Omental fat pad (tissue), 4 donors: ENCODE results near the gene MTF2. TPM values are rescaled to one million over a fixed set of nuclear protein-coding genes. Genes with fewer than 3 reads are reported as not detected.

ENCODE experiments used
- ATAC-seq: fragments of 150-250 bp; one replicate; pipeline ENCODE4 v1.9.1; 2016; ENCODE audit warnings: mild to moderate bottlenecking, moderate library complexity; ENCODE audit not compliant: low FRiP score
- DNase-seq: peaks from one replicate; pipeline ENCODE4 v3.0.0-alpha.2; 2019; ENCODE audit warnings: low spot score
- total RNA-seq, 4 donors: library from RNA; depleted of rRNA; stranded (reverse); fragments of >200 nt; gene quantifications; one replicate each; pipeline ENCODE4 v1.1.0, GENCODE V29; 2016
- TF ChIP-seq, protein P1 (sequence below), 3 donors: fragments of 450-650 bp; IDR thresholded peaks; one replicate each; pipeline ENCODE4 v1.5.1; 2016 to 2017; ENCODE audit warnings: antibody characterized with exemption in 3 of 3, mild to moderate bottlenecking in 3 of 3, moderate library complexity in 2 of 3

MTF2 gene
- total RNA-seq, 4 donors from 2014 or later, result 8.4 to 27.6 (median 14.1) TPM

DNA sequence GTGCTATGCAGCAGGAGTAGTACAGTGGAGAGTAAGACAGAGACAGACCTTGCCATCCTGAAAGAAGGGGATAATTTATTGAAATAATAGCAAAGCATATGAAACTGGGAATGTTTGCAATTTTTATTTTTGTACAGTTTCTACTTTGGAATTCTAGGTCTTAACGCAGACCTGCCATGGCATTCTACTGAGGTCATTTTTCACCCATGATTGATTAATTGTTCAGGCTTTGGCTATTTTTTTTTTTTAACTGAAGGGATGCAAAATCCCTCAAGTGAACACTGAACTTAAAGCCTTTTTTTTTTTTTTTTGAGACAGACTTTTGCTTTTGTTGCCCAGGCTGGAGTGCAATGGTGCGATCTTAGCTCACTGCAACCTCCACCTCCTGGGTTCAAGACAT is 27.1 kb downstream of the MTF2 start:
- ATAC-seq, result no peak
- no peak for DNase-seq
- TF ChIP-seq, protein P1, sequence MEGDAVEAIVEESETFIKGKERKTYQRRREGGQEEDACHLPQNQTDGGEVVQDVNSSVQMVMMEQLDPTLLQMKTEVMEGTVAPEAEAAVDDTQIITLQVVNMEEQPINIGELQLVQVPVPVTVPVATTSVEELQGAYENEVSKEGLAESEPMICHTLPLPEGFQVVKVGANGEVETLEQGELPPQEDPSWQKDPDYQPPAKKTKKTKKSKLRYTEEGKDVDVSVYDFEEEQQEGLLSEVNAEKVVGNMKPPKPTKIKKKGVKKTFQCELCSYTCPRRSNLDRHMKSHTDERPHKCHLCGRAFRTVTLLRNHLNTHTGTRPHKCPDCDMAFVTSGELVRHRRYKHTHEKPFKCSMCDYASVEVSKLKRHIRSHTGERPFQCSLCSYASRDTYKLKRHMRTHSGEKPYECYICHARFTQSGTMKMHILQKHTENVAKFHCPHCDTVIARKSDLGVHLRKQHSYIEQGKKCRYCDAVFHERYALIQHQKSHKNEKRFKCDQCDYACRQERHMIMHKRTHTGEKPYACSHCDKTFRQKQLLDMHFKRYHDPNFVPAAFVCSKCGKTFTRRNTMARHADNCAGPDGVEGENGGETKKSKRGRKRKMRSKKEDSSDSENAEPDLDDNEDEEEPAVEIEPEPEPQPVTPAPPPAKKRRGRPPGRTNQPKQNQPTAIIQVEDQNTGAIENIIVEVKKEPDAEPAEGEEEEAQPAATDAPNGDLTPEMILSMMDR (IDR thresholded peaks at IDR 0.05), result no peak

DNA sequence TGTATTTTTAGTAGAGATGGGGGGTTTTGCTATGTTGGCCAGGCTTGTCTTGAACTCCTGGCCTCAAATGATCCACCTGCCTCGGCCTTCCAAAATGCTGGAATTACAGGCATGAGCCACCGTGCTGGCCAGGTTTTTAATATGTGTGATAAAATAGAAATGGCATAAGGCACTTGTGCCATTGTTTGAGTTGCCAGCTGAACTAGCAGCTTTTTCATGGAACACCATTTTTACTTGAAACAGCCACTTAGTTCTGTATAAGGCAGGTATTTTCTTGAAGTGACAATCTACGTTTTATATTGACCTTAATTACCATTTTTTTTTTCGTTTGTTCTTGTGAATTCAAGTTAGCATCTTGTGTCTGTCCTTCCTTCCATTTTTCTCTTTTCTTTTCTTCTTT is 28.3 kb downstream of the MTF2 start:
- TF ChIP-seq, protein P1 (IDR thresholded peaks at IDR 0.05), result no peak
- ATAC-seq, result no peak
- no peak for DNase-seq

DNA sequence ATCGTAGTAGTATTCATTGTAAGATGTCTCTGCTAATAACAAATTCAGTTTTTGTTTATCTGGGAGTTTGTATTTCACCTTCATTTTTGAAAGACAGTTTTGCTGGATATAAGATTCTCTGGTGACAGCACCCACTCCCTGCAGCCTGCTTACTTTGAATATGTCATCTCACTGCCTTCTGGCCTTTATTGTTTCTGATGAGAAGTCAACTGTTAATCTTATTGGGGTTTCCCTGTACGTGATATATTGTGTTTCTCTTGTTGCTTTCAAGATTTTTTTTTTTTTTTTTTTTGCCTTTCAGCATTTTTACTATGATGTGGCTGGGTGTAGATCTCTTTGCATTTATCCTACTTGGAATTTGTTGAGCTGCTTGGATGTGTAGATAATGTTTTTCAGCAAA is 29.3 kb downstream of the MTF2 start:
- ATAC-seq (no peak), DNase-seq (no peak)
- TF ChIP-seq, protein P1 (IDR thresholded peaks at IDR 0.05), result no peak

DNA sequence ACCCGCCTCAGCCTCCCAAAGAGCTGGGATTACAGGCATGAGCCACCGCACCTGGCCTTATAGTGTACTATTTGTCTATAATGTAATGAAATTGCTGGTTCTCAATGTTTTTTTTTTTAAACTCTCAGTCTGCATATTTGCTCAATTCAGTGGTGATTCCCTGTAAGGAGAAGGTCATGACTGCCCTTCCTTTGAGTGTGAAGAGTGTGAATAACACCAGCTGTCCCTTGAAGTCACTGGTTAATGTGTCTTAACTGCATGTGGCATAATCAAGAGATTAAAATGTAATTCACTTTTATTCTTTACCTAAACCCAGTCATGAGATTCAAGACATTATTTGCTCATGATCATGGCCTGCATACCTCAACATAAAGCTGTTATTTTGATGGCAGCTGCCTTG is 30.5 kb downstream of the MTF2 start:
- ATAC-seq (no peak), DNase-seq (no peak)
- TF ChIP-seq, protein P1 (IDR thresholded peaks at IDR 0.05), result no peak

DNA sequence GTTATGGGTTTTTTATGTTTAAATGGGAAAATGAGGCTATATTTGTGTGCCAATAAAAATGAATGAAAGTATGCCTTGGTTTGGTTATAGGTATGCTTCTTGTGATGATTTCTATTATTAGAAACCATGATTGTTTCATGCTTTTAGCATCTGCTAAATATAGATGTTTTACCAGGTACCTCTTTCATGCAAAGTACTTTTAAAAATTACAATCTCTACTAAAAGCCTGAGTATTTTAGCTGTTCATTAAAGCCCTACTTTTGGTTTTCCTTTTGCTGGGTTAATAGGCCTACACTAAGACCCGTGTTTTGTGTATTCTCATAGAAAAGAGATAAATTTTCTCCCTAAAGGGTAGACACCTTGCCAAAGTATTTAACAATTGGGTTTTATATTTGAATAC is 32.0 kb downstream of the MTF2 start:
- ATAC-seq (no peak), DNase-seq (no peak)
- TF ChIP-seq, protein P1 (IDR thresholded peaks at IDR 0.05), result no peak

GRCh38 chr1:93111561-93111960 is 32.5 kb downstream of the MTF2 start:
- TF ChIP-seq, protein P1 (IDR thresholded peaks at IDR 0.05), result no peak
- no peak for DNase-seq
- ATAC-seq, result no peak

DNA sequence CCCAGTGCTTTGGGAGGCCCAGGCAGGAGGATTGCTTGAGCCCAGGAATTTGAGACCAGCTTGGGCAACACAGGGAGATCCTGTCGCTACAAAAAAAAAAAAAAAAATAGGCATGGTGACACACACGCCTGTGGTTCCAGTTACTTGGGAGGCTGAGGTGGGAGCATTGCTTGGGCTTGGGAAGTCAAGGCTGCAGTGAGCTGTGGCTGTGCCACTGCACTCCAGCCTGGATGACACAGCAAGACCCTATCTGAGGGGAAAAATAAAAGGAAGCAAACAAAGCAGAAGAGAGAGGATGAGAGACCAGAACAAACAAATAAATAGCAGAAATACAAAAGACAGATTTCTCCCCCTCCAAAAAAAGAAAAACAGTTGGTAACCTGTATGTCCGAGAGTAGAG is 34.0 kb downstream of the MTF2 start:
- no peak for ATAC-seq
- DNase-seq, result no peak
- TF ChIP-seq, protein P1 (IDR thresholded peaks at IDR 0.05), result no peak
